HG03135 (cell line): ENCODE data around the gene ZNF672.

Experiments used
- ATAC-seq: cut with Tn5 transposase; IDR thresholded peaks from one replicate; pipeline ENCODE4 v1.9.1; 2021; ENCODE audit warnings: mild to moderate bottlenecking, moderate library complexity; ENCODE audit not compliant: unreplicated experiment

Gene ZNF672

GRCh38 chr1:248831842-248832241 is 6.2 kb upstream of the ZNF672 start:
- ATAC-seq, result no peak

GRCh38 chr1:248834343-248834940 is 3.6 kb upstream of the ZNF672 start:
- ATAC-seq, result no peak

- ATAC-seq, result no peak
These were observed 811 bp upstream of the ZNF672 start for GRCh38 chr1:248837045-248837780.

GRCh38 chr1:248838357-248839167 is 538 bp downstream of the ZNF672 start:
- peak; percentile 67 for ATAC-seq

GRCh38 chr1:248839168-248839555 is 1.1 kb downstream of the ZNF672 start:
- no peak for ATAC-seq

DNA sequence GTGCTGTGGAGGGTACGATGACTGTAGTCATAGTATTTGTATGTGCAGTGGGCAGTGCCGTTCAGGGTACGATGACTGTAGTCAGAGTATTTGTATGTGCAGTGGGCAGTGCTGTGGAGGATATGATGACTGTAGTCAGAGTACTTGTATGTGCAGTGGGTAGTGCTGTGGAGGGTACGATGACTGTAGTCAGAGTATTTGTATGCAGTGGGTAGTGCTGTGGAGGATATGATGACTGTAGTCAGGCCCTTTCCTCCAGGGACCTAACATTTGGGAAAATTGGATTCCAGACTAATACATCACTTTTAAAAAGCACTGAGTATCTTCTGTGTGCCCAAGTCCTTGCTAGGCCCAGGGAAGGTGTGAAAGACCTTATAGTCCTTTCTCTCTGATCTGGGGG is 2.9 kb downstream of the ZNF672 start:
- ATAC-seq, result no peak

GRCh38 chr1:248841702-248842395 is 3.8 kb downstream of the ZNF672 start:
- no peak for ATAC-seq

- ATAC-seq, result no peak
These were observed 4.8 kb downstream of the ZNF672 start for GRCh38 chr1:248842781-248843331.

GRCh38 chr1:248843687-248844086 is 5.7 kb downstream of the ZNF672 start:
- ATAC-seq, result no peak

DNA sequence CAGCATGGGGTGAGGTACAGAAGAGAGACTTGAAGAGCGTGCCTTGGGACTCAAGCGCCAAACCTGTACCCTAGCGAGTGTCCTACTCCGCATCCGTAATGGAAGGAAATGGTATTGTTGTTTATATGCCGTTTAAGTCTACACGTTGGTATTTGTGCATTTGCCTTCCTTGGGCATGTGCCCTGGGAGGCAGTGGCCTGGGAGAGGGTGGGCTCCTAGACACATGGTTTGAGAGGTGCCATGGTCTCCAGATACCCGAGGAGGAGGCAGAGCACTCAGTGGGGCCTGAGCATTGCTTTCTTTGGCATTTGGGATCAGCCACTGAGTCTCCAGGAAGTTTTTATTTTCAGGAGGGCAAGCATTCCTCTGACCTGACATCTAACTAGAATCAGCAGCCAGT is 6.5 kb downstream of the ZNF672 start:
- ATAC-seq, result no peak

- no peak for ATAC-seq
These were observed 9.3 kb downstream of the ZNF672 start for GRCh38 chr1:248847181-248847955.

DNA sequence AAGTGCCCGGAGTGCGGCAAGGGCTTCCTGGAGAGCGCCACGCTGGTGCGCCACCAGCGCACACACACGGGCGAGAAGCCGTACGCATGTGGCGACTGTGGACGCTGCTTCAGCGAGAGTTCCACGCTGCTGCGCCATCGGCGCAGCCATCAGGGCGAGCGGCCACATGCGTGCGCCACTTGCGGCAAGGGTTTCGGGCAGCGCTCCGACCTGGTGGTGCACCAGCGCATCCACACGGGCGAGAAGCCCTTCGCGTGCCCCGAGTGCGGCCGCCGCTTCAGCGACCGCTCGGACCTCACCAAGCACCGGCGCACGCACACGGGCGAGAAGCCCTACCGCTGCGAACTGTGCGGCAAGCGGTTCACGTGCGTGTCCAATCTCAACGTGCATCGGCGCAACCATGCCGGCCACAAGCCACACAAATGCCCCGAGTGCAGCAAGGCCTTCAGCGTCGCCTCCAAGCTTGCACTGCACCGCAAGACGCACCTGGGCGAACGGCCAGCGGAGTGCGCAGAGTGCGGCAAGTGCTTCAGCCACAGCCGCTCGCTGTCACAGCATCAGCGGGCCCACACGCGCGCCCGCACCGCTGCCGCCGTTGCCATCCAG is 10.0 kb downstream of the ZNF672 start:
- no peak for ATAC-seq

DNA sequence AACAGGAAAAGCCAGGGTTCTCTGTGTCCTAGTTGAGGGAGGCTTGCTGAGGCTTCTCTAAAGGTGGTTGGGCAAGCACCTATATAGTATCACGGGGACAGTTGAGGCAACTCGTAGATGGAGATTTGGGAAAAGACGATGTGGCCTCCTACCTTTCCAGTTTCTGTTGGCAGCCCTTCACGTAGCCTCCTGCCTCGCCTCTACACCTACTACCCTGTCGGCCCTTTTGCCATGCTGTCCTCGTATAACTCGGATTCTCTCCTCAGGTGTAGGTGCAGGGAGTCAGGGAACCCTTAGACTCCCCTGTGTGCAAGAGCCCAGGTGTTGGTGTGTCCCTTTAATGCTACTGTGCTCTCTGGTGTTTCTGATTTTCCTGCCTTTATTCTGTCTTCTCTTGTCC is 10.6 kb downstream of the ZNF672 start:
- no peak for ATAC-seq

DNA sequence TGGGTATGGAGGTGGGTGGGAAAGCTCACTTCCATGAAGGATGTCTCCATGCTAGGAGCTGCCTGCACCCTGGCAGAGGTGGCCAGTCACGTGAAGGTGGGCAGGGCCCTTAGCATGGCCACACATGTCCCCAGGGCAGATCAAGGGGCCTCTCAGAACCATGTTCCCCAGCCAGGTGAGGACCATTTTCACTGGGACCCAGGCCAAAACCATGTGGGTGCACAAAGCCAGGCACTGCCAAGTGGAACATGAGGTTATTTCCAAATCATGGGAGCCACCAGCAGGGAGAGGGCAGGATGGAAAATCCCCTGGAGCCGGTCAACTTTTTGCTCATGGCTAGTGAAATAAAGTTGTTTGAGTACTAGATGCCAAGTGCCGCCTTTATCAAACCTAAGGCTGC is 11.1 kb downstream of the ZNF672 start:
- no peak for ATAC-seq

- no peak for ATAC-seq
These were observed 11.6 kb downstream of the ZNF672 start for GRCh38 chr1:248849637-248850036.

GRCh38 chr1:248850124-248850523 is 12.1 kb downstream of the ZNF672 start:
- no peak for ATAC-seq

DNA sequence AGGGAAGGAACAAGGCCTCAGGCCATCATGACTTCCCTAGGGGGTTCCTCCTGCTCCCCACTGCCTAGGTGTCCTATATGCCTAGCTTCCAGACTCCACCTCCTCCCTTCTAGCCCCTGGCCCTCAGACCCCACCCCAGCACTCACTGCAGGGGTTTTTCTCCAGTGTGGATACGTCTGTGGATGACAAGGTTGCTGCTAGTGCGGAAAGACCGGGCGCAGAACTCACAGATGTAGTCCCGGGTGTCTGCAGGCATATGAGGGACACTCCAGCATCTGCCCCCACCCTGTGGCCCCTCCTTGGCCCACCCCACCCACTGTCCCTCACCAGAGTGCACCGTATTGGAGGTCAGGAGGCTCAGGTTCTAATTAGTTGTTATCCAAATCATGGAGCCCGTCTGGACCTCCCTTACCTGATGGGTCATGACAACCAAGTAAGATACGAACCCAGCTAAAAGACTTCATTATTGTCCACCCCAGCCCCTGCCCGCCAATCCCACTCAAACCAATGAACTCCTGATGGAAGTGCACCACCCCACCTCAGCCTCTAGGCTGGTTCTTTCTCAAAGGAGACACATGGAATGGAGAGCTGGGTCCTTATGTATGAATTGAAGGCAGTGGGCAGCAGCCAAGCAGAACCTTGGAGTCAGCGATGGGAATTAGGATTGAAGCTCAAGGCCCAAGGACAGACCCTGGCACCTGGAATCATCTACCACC is 12.7 kb downstream of the ZNF672 start:
- no peak for ATAC-seq

- no peak for ATAC-seq
These were observed 13.4 kb downstream of the ZNF672 start for GRCh38 chr1:248851390-248851789.
